B cell (primary cell): ENCODE results near the gene FBLN2. TPM values are rescaled to one million over a fixed set of nuclear protein-coding genes. Genes with fewer than 3 reads are reported as not detected.

ENCODE experiments used
- ATAC-seq: fragments of 200-7000 bp; cut with Tn5 transposase; one replicate; pipeline ENCODE4 v1.10.0; 2021; ENCODE audit warnings: low read depth, mild to moderate bottlenecking, moderate number of reproducible peaks, moderate library complexity
- CTCF ChIA-PET: fragments of 350-600 bp; sonication (Branson Sonifier 250); formaldehyde crosslinking; loops from one replicate; lab custom pipeline; 2021; ENCODE audit warnings: antibody characterized with exemption, inconsistent platforms; lab: Charles Lee
- POLR2A ChIA-PET: fragments of 350-600 bp; sonication (Branson Sonifier 250); formaldehyde crosslinking; loops from one replicate; lab custom pipeline; 2021; ENCODE audit warnings: antibody characterized with exemption; lab: Charles Lee
- DNase-seq: peaks from one replicate; pipeline ENCODE4 v3.0.0; 2013
- H2AFZ ChIP-seq: 2 replicates; pipeline ENCODE4 v1.6.1; 2012; ENCODE audit warnings: mild to moderate bottlenecking, low read depth, low read length; ENCODE audit not compliant: insufficient read depth, poor library complexity, severe bottlenecking
- H3K27ac ChIP-seq, 2 donors: 1 replicate in 1 of 2; 2 replicates in 1 of 2; pipeline ENCODE4 v1.5.1; 2012 to 2013; ENCODE audit warnings: low read length in 2 of 2, mild to moderate bottlenecking in 2 of 2, moderate library complexity in 1 of 2
- H3K27me3 ChIP-seq, 4 experiments: fragments of 200-600 bp in 1 of 4; sonication (generic) in 1 of 4; replicated peaks in 1 of 4; 1 replicate in 2 of 4; 2 replicates in 2 of 4; pipeline versions ENCODE4 v1.6.1 to v1.7.0; 2013 to 2016; ENCODE audit warnings: low read length in 3 of 4, mild to moderate bottlenecking in 2 of 4, mixed read lengths in 1 of 4, moderate library complexity in 1 of 4; ENCODE audit not compliant: insufficient read depth in 4 of 4, control insufficient read depth in 3 of 4; ENCODE audit errors: control extremely low read depth in 1 of 4
- H3K36me3 ChIP-seq, 2 experiments: replicated peaks in 1 of 2; 1 replicate in 1 of 2; 2 replicates in 1 of 2; pipeline versions ENCODE4 v1.6.1 to v1.7.1; 2013; ENCODE audit warnings: low read length in 1 of 2; ENCODE audit not compliant: insufficient read depth in 2 of 2, control insufficient read depth in 1 of 2; ENCODE audit errors: control extremely low read depth in 1 of 2, extremely low read depth in 1 of 2
- H3K4me1 ChIP-seq, 2 donors: fragments of 200-600 bp in 1 of 2; sonication (generic) in 1 of 2; 1 replicate in 1 of 2; 2 replicates in 1 of 2; pipeline versions ENCODE4 v1.5.1 to v1.6.1; 2013 to 2017; ENCODE audit warnings: low read length in 2 of 2; ENCODE audit not compliant: control insufficient read depth in 2 of 2, insufficient read depth in 2 of 2
- H3K4me2 ChIP-seq: replicated peaks from 2 replicates; pipeline ENCODE3; 2012; ENCODE audit warnings: mild to moderate bottlenecking, low read depth, low read length; ENCODE audit not compliant: poor library complexity, severe bottlenecking
- H3K4me3 ChIP-seq, 5 experiments: fragments of 200-600 bp in 1 of 5; sonication (generic) in 1 of 5; 1 replicate in 3 of 5; 2 replicates in 2 of 5; pipeline versions ENCODE4 v1.5.1 to v1.7.0; 2011 to 2016; ENCODE audit warnings: low read length in 4 of 5, mild to moderate bottlenecking in 4 of 5, low read depth in 2 of 5, control low read depth in 1 of 5, moderate library complexity in 1 of 5; ENCODE audit not compliant: insufficient read depth in 1 of 5; ENCODE audit errors: control extremely low read depth in 1 of 5, extremely low read depth in 1 of 5
- H3K79me2 ChIP-seq: fragments of 200-600 bp; sonication (generic); one replicate; pipeline ENCODE4 v1.6.0; 2016; ENCODE audit warnings: low read length; ENCODE audit not compliant: control insufficient read depth, insufficient read depth
- H3K9ac ChIP-seq: fragments of 200-600 bp; sonication (generic); 2 replicates; pipeline ENCODE4 v1.6.1; 2017; ENCODE audit warnings: mild to moderate bottlenecking, low read length, moderate library complexity
- H3K9me3 ChIP-seq, 3 donors: one replicate each; pipeline versions ENCODE4 v1.6.1 to v1.7.1; 2013; ENCODE audit warnings: low read length in 2 of 3; ENCODE audit not compliant: control insufficient read depth in 2 of 3, insufficient read depth in 1 of 3; ENCODE audit errors: control extremely low read depth in 1 of 3
- H4K20me1 ChIP-seq: 2 replicates; pipeline ENCODE4 v1.6.0; 2012; ENCODE audit warnings: mild to moderate bottlenecking, low read length; ENCODE audit not compliant: insufficient read depth, control insufficient read depth, poor library complexity, severe bottlenecking
- H3K27ac Mint-ChIP-seq: one replicate; pipeline ENCODE4 v1.8.0; 2021; ENCODE audit warnings: mixed read lengths
- H3K27me3 Mint-ChIP-seq: one replicate; pipeline ENCODE4 v1.8.0; 2021; ENCODE audit warnings: mixed read lengths
- H3K4me1 Mint-ChIP-seq: one replicate; pipeline ENCODE4 v1.8.0; 2021; ENCODE audit warnings: mixed read lengths
- H3K4me3 Mint-ChIP-seq: one replicate; pipeline ENCODE4 v1.8.0; 2021; ENCODE audit warnings: mixed read lengths
- H3K9me3 Mint-ChIP-seq: one replicate; pipeline ENCODE4 v1.8.0; 2022; ENCODE audit warnings: mixed read lengths; ENCODE audit not compliant: insufficient read depth
- CTCF ChIP-seq: fragments of 200-600 bp; IDR thresholded peaks from one replicate; pipeline ENCODE4 v1.8.0; 2022; ENCODE audit warnings: antibody characterized with exemption, mild to moderate bottlenecking
- EZH2 ChIP-seq: IDR thresholded peaks from 2 replicates; pipeline ENCODE4 v1.6.1; 2012; ENCODE audit warnings: borderline replicate concordance, low read depth, mild to moderate bottlenecking, moderate library complexity, low read length; ENCODE audit not compliant: insufficient read depth, poor library complexity, severe bottlenecking
- WGBS: methylation state at CpG from one replicate; pipeline ENCODE4 v1.1.5; 2013; ENCODE audit warnings: missing lambda C conversion rate; ENCODE audit not compliant: insufficient coverage; 5-methylcytosine and 5-hydroxymethylcytosine counted together
- intact Hi-C: fragments of 100-400 bp; cut with micrococcal nuclease; formaldehyde crosslinking; loops from one replicate; pipeline ENCODE4 v1.10.0; 2022
- polyA plus RNA-seq: library from polyadenylated mRNA; depleted of rRNA; stranded (reverse); fragments of >200 nt; gene quantifications from 2 replicates; pipeline ENCODE4 v1.2.3, GENCODE V29; 2012
- total RNA-seq, 2 donors: library from RNA; stranded (reverse); fragments of 120-200 nt in 1 of 2; gene quantifications; 1 replicate in 1 of 2; 2 replicates in 1 of 2; pipeline versions ENCODE4 v1.2.3 to v1.2.4, GENCODE V29; 2013 to 2022

FBLN2 gene
- total and polyA plus RNA-seq, 2 donors (not counting 1 experiment from before 2014, with no cell fraction given): 3.6 to 8.2 TPM

DNA sequence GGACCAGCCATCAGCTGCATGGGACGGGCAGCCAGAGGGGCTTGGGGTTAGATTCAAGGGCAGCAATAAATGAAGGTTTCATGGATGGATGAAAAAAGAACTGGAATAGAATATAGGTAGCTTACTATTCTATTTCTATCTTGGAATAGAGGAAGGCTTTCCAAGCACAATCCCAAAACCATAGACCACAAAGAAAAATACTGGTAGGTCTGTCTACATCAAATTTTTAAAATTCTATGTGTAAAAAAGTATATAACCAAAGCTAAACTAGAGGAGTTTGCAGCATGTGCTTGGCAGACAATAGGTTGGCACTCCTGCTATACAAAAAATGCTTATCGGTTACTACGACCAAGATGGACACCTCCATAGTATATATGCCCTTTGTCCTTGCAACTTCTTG lies 7.2 kb upstream of the FBLN2 start:
- POLR2A ChIA-PET: interaction anchor here (0.5 kb wide), 1 partner anchor 17 kb away, joined by 4 read pairs; no protein-coding TSS in a partner anchor
- peaks cover 10% of the 10 kb centered on the region for H3K4me1 Mint-ChIP-seq
- WGBS: no CpG with 5 or more reads among the region's 3 CpGs

DNA sequence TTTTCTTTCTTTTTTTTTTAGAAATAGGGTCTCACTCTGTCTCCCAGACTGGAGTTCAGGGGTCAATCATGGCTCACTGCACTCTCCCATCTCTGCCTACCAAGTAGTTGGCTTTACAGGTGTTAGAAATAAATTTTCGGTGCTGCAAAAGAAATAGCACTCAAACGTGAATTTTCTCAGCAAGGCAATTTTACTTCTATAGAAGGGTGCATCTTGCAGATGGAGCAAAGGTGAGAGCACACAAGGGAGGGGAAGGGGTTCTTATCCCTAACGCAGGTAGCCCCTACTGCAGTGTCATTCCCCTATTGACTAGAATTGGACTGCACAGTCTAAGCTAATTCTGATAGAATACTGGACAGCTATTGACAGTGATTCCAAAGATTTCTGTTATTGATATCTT lies 6.8 kb upstream of the FBLN2 start:
- CTCF ChIA-PET: no interaction called here
- no peaks in the 10 kb centered on the region for H3K36me3 ChIP-seq
- peaks cover 31% of the 10 kb centered on the region for H3K27me3 Mint-ChIP-seq
- H3K27me3 ChIP-seq: peaks cover 0 to 14% (median 0%) of the 10 kb centered on the region in 4 experiments
- no peak overlapping the region for H3K27ac Mint-ChIP-seq
- ATAC-seq: no peak
- H3K27ac ChIP-seq: no peak overlapping the region
- H3K79me2 ChIP-seq: no peaks in the 10 kb centered on the region
- intact Hi-C loops: no loop called here
- H3K9me3 ChIP-seq: peaks cover 0 to 26% (median 3%) of the 10 kb centered on the region in 3 donors
- no peak overlapping the region for H3K4me3 ChIP-seq
- POLR2A ChIA-PET: no interaction called here
- no peak for TF ChIP-seq CTCF
- TF ChIP-seq EZH2: no peak
- no CpG with 5 or more reads among the region's 3 CpGs for WGBS
- H3K4me1 ChIP-seq: peaks cover 10 to 12% of the 10 kb centered on the region in 2 donors
- H4K20me1 ChIP-seq: no peaks in the 10 kb centered on the region
- no peak overlapping the region for H2AFZ ChIP-seq
- no peak overlapping the region for H3K4me2 ChIP-seq
- peaks cover 2% of the 10 kb centered on the region for H3K9me3 Mint-ChIP-seq
- no peak overlapping the region for H3K4me3 Mint-ChIP-seq
- H3K4me1 Mint-ChIP-seq: peaks cover 10% of the 10 kb centered on the region
- DNase-seq: no peak
- no peak overlapping the region for H3K9ac ChIP-seq

More for the DNA sequence above, 7.2 kb upstream of the FBLN2 start:
- H3K36me3 ChIP-seq: no peaks in the 10 kb centered on the region
- intact Hi-C loops: no loop called here
- H3K4me1 ChIP-seq: peaks cover 10 to 12% of the 10 kb centered on the region in 2 donors
- ATAC-seq: no peak
- H3K27me3 Mint-ChIP-seq: peaks cover 35% of the 10 kb centered on the region
- no peak for DNase-seq
- no peak overlapping the region for H3K9ac ChIP-seq
- no peaks in the 10 kb centered on the region for H4K20me1 ChIP-seq
- no peak overlapping the region for H3K4me2 ChIP-seq
- H3K27ac ChIP-seq: no peak overlapping the region
- H3K27ac Mint-ChIP-seq: no peak overlapping the region
- H3K9me3 Mint-ChIP-seq: peaks cover 2% of the 10 kb centered on the region
- no peaks in the 10 kb centered on the region for H3K79me2 ChIP-seq
- H3K27me3 ChIP-seq: peaks cover 0 to 19% (median 0%) of the 10 kb centered on the region in 4 experiments
- CTCF ChIA-PET: no interaction called here
- no peak overlapping the region for H3K4me3 Mint-ChIP-seq
- TF ChIP-seq CTCF (no peak), EZH2 (no peak)
- no peak overlapping the region for H2AFZ ChIP-seq
- H3K4me3 ChIP-seq: no peak overlapping the region
- peaks cover 0 to 31% (median 3%) of the 10 kb centered on the region in 3 donors for H3K9me3 ChIP-seq
